Natural killer cell treated with Interleukin-12 subunit alpha and Interleukin-12 subunit beta and Interleukin-15 and Interleukin-18, amount 100 ng/mL, for 72 hours (primary cell): ENCODE measurements around the gene FABP2. TPM values are rescaled to one million over a fixed set of nuclear protein-coding genes. Genes with fewer than 3 reads are reported as not detected.

Experiments used
- ATAC-seq, 2 donors: fragments of 150-1000 bp; cut with Tn5 transposase in 1 of 2; sonication (Bioruptor Pico), chemical (Tn5 transposase) in 1 of 2; 2 replicates each; pipeline ENCODE4 v1.10.0; 2021
- DNase-seq: peaks from one replicate; pipeline ENCODE4 v3.0.0; 2022; ENCODE audit warnings: low spot score
- H3K27ac Mint-ChIP-seq, 2 donors: 1 replicate in 1 of 2; 2 replicates in 1 of 2; pipeline ENCODE4 v1.8.0; 2022; ENCODE audit warnings: mixed read lengths in 2 of 2, mild to moderate bottlenecking in 1 of 2, moderate library complexity in 1 of 2
- H3K27me3 Mint-ChIP-seq, 2 donors: 1 replicate in 1 of 2; 2 replicates in 1 of 2; pipeline ENCODE4 v1.8.0; 2022; ENCODE audit warnings: mixed read lengths in 2 of 2
- H3K36me3 Mint-ChIP-seq: one replicate; pipeline ENCODE4 v1.8.0; 2022; ENCODE audit warnings: mixed read lengths
- H3K4me1 Mint-ChIP-seq, 2 donors: 1 replicate in 1 of 2; 2 replicates in 1 of 2; pipeline ENCODE4 v1.8.0; 2022; ENCODE audit warnings: low read depth in 2 of 2, mixed read lengths in 2 of 2, mild to moderate bottlenecking in 1 of 2
- H3K4me3 Mint-ChIP-seq: one replicate; pipeline ENCODE4 v1.8.0; 2022; ENCODE audit warnings: mixed read lengths
- H3K9me3 Mint-ChIP-seq: 2 replicates; pipeline ENCODE4 v1.8.0; 2022; ENCODE audit warnings: mixed read lengths
- total RNA-seq, 2 donors: library from RNA; stranded (reverse); gene quantifications; one replicate each; pipeline ENCODE4 v1.2.3, GENCODE V29; 2022

FABP2 gene
- total RNA-seq, 2 donors from 2014 or later: not detected

DNA sequence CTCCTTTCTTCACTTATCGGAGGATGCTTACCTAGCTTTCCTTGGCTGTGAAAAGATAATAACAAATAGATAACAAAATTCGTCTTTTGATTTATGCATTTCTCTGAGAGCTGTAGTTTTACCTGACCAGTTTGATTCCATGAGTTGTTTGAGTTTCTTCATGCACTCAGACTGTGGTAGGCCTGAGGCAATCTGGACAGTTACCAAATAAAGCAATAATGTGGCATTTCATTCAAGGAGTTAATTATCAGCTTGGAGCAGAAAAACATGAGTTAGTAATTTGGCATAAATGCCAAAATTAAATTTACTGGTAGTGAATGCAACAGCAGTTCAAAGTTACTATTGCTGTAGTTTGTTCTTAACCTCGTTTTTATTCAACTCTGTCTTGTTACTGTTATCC lies 53.5 kb downstream of the FABP2 start:
- no peak overlapping the region for H3K27ac Mint-ChIP-seq
- H3K9me3 Mint-ChIP-seq: no peaks in the 10 kb centered on the region
- H3K27me3 Mint-ChIP-seq: no peaks in the 10 kb centered on the region
- no peak overlapping the region for H3K4me3 Mint-ChIP-seq
- peaks cover 8% of the 10 kb centered on the region for H3K36me3 Mint-ChIP-seq
- ATAC-seq (no peak), DNase-seq (no peak)
- no peaks in the 10 kb centered on the region for H3K4me1 Mint-ChIP-seq

Other genes starting within 250 kb of the FABP2 start
- not detected for gene MYOZ2, start 186.3 kb downstream of the FABP2 start, total RNA-seq
- 1 to 10 TPM; 5.7 to 6.1 TPM for gene USP53, start 109.4 kb downstream of the FABP2 start, total RNA-seq